Measurements from ENCODE around the gene OGFOD3. TPM values are rescaled to one million over a fixed set of nuclear protein-coding genes. Genes with fewer than 3 reads are reported as not detected.

Gene OGFOD3
- total RNA-seq, 1 donor from 2014 or later, result 15.7 TPM

DNA sequence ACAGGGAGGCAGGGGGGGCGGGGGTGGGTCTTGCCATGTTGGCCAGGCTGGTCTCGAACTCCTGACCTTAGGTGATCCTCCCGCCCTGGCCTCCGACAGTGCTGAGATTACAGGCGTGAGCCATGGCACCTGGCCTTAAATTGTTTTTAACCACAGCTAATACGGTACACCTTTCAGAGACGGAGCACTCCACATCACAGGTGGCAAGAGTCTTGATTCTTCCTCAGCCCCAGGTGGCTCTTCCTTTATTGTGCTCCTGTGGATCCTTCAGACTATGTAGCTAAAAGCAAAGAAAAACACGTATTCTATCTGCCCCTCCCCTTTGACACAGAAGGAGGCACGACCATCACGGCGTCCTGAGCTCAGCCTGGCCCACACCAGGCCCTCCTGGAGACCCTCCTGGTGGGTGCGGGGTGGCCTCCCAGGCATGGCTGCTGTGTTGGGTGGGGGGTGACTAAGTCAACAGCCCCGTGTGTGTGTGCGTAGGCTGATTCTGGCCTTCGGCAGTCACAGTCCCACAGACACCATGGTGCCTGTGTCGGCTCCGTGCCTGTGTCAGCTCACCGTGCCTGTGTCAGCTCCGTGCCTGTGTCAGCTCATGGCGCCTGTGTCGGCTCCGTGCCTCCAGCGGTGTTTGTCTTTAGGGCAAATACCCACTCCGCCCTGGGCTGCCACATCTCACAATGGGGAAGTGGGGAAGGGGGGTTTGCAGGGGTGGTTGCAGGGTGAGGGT, 74.0 kb downstream of the OGFOD3 start:
- Mint-ChIP-seq H3K36me3 (ENCODE audit: low read depth, unreplicated experiment) (no peaks in the 10 kb centered on the region), H3K27ac (ENCODE audit: unreplicated experiment) (no peak overlapping the region), H3K9me3 (ENCODE audit: unreplicated experiment) (no peaks in the 10 kb centered on the region), H3K4me1 (ENCODE audit: unreplicated experiment) (no peaks in the 10 kb centered on the region), H3K27me3 (ENCODE audit: unreplicated experiment) (peaks cover 4% of the 10 kb centered on the region), H3K4me3 (ENCODE audit: unreplicated experiment) (no peak overlapping the region)
- no peak for DNase-seq (ENCODE audit: low spot score)
- TF ChIP-seq, protein P1, sequence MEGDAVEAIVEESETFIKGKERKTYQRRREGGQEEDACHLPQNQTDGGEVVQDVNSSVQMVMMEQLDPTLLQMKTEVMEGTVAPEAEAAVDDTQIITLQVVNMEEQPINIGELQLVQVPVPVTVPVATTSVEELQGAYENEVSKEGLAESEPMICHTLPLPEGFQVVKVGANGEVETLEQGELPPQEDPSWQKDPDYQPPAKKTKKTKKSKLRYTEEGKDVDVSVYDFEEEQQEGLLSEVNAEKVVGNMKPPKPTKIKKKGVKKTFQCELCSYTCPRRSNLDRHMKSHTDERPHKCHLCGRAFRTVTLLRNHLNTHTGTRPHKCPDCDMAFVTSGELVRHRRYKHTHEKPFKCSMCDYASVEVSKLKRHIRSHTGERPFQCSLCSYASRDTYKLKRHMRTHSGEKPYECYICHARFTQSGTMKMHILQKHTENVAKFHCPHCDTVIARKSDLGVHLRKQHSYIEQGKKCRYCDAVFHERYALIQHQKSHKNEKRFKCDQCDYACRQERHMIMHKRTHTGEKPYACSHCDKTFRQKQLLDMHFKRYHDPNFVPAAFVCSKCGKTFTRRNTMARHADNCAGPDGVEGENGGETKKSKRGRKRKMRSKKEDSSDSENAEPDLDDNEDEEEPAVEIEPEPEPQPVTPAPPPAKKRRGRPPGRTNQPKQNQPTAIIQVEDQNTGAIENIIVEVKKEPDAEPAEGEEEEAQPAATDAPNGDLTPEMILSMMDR (IDR thresholded peaks at IDR 0.05; ENCODE audit: unreplicated experiment), result no peak

GRCh38 chr17:82343560-82343959, 74.8 kb downstream of the OGFOD3 start:
- Mint-ChIP-seq H3K9me3 (ENCODE audit: unreplicated experiment) (no peaks in the 10 kb centered on the region), H3K27ac (ENCODE audit: unreplicated experiment) (no peak overlapping the region), H3K4me1 (ENCODE audit: unreplicated experiment) (no peaks in the 10 kb centered on the region), H3K27me3 (ENCODE audit: unreplicated experiment) (peaks cover 4% of the 10 kb centered on the region), H3K36me3 (ENCODE audit: low read depth, unreplicated experiment) (no peaks in the 10 kb centered on the region), H3K4me3 (ENCODE audit: unreplicated experiment) (no peak overlapping the region)
- no peak for DNase-seq (ENCODE audit: low spot score)
- TF ChIP-seq, protein P1 (IDR thresholded peaks at IDR 0.05; ENCODE audit: unreplicated experiment), result no peak

GRCh38 chr17:82342361-82343079, 75.9 kb downstream of the OGFOD3 start:
- peaks cover 3% of the 10 kb centered on the region for H3K27me3 Mint-ChIP-seq (ENCODE audit: unreplicated experiment)
- H3K9me3 Mint-ChIP-seq (ENCODE audit: unreplicated experiment), result no peaks in the 10 kb centered on the region
- no peak for DNase-seq (ENCODE audit: low spot score)
- H3K36me3 Mint-ChIP-seq (ENCODE audit: low read depth, unreplicated experiment), result no peaks in the 10 kb centered on the region
- H3K27ac Mint-ChIP-seq (ENCODE audit: unreplicated experiment), result no peak overlapping the region
- TF ChIP-seq, protein P1 (IDR thresholded peaks at IDR 0.05; ENCODE audit: unreplicated experiment), result no peak
- no peak overlapping the region for H3K4me3 Mint-ChIP-seq (ENCODE audit: unreplicated experiment)
- H3K4me1 Mint-ChIP-seq (ENCODE audit: unreplicated experiment), result no peaks in the 10 kb centered on the region

GRCh38 chr17:82339634-82340580, 78.5 kb downstream of the OGFOD3 start:
- no peaks in the 10 kb centered on the region for H3K36me3 Mint-ChIP-seq (ENCODE audit: low read depth, unreplicated experiment)
- peaks cover 2% of the 10 kb centered on the region for H3K4me1 Mint-ChIP-seq (ENCODE audit: unreplicated experiment)
- H3K27me3 Mint-ChIP-seq (ENCODE audit: unreplicated experiment), result peaks cover 15% of the 10 kb centered on the region
- DNase-seq (ENCODE audit: low spot score), result no peak
- H3K27ac Mint-ChIP-seq (ENCODE audit: unreplicated experiment), result no peak overlapping the region
- no peak overlapping the region for H3K4me3 Mint-ChIP-seq (ENCODE audit: unreplicated experiment)
- TF ChIP-seq, protein P1 (IDR thresholded peaks at IDR 0.05; ENCODE audit: unreplicated experiment), result no peak
- H3K9me3 Mint-ChIP-seq (ENCODE audit: unreplicated experiment), result no peaks in the 10 kb centered on the region

Other genes with a start within 250 kb of the OGFOD3 start
- gene CCDC57, start 205.7 kb downstream of the OGFOD3 start, total RNA-seq (ENCODE audit: unreplicated experiment), result 37.2 TPM
- gene SLC16A3, start 189.5 kb downstream of the OGFOD3 start, total RNA-seq (ENCODE audit: unreplicated experiment), result 76.2 TPM
- 149 TPM for gene CSNK1D, start 144.9 kb downstream of the OGFOD3 start, total RNA-seq (ENCODE audit: unreplicated experiment)
- gene CD7, start 101.0 kb downstream of the OGFOD3 start, total RNA-seq (ENCODE audit: unreplicated experiment), result not detected
- not detected for gene SECTM1, start 84.8 kb downstream of the OGFOD3 start, total RNA-seq (ENCODE audit: unreplicated experiment)
- gene TEX19, start 59.3 kb downstream of the OGFOD3 start, total RNA-seq (ENCODE audit: unreplicated experiment), result 0.26 TPM
- gene UTS2R, start 46.8 kb downstream of the OGFOD3 start, total RNA-seq (ENCODE audit: unreplicated experiment), result not detected
- gene HEXD, start 239 bp downstream of the OGFOD3 start, total RNA-seq (ENCODE audit: unreplicated experiment), result 22.0 TPM
- 75.7 TPM for gene CYBC1, start 32.2 kb upstream of the OGFOD3 start, total RNA-seq (ENCODE audit: unreplicated experiment)
- gene NARF, start 40.2 kb upstream of the OGFOD3 start, total RNA-seq (ENCODE audit: unreplicated experiment), result 88.7 TPM
- 64.3 TPM for gene FOXK2, start 101.1 kb upstream of the OGFOD3 start, total RNA-seq (ENCODE audit: unreplicated experiment)
- gene WDR45B, start 229.9 kb upstream of the OGFOD3 start, total RNA-seq (ENCODE audit: unreplicated experiment), result 74.1 TPM

Data from endothelial cell (in vitro differentiated cells).